GM21447 (cell line): ENCODE measurements around the gene MAGEC3.
"Not testable (repeated sequence)": the region's sequence is repeated elsewhere in the genome, so short reads cannot be mapped to it uniquely, and the experiment has no call there.

Experiments used
- ATAC-seq: cut with Tn5 transposase; IDR thresholded peaks from one replicate; pipeline ENCODE4 v1.9.1; 2021; ENCODE audit not compliant: unreplicated experiment

MAGEC3 gene, protein sequence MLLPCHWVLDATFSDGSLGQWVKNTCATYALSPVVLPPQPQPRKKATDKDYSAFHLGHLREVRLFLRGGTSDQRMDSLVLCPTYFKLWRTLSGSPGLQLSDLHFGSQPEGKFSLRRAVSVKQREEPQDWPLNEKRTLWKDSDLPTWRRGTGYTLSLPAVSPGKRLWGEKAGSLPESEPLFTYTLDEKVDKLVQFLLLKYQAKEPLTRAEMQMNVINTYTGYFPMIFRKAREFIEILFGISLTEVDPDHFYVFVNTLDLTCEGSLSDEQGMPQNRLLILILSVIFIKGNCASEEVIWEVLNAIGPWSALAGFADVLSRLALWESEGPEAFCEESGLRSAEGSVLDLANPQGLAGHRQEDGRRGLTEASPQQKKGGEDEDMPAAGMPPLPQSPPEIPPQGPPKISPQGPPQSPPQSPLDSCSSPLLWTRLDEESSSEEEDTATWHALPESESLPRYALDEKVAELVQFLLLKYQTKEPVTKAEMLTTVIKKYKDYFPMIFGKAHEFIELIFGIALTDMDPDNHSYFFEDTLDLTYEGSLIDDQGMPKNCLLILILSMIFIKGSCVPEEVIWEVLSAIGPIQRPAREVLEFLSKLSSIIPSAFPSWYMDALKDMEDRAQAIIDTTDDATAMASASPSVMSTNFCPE

GRCh38 chrX:141838016-141838415, at the start of gene MAGEC3:
MAGEC3 (plus strand) TSS chrX:141838316; CDS start chrX:141838316, 0 bp downstream.
- no peak for ATAC-seq

- ATAC-seq: no peak
Measured at GRCh38 chrX:141791856-141792255, 46.3 kb upstream of the MAGEC3 start.

- ATAC-seq: no peak
Measured at GRCh38 chrX:141811438-141811837, 26.7 kb upstream of the MAGEC3 start.

DNA sequence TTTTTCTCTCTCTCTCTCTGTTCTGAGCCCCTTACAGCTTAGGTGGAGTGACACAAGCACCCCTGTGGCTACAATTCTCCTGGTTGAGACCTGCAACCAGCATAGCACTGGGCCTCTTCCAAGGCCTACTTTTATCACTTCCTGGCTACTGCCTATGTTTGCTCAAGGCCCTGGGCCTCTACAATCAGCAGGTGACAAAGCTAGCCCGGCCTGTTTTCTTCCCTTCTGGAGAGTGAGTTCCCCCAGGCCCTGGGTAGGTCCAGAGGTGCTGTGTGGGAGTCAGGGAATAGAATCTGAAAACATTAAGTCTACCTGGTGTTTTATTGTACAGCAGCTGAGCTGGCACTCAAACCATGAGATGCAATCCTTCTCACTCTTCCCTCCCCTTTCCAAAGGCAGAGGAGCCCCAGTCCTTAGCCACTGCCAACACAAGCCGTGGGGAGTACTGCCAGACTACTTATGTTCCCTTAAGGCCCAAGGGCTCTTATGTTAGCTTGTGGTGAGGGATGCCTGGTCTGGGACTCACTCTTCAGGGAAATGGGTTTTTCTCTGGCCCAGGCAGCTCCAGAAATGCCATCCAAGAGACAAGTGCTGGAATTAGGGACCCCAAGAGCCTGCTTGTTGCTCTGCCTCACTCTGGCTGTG, 23.8 kb upstream of the MAGEC3 start:
- ATAC-seq: no peak

DNA sequence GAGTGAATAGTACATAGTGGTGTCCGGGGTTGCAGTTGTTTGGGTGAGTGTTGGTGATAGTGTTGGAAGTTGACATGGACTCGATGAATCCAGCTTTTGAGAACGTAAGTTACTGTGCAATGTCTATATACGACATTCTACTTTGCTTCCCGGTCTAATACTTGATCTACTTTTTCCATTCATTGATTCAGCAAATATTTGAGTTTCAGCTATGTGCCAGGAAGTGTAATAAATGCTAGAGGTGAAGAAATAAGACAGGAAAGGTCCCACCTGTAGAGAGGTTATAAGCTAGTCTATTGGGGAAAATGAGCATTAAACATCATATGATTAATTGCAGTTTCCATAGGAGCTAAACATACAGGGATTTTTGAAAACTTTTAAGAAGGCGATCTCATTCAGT, 22.2 kb upstream of the MAGEC3 start:
- no peak for ATAC-seq

GRCh38 chrX:141832247-141832646, 5.9 kb upstream of the MAGEC3 start:
- ATAC-seq: no peak

DNA sequence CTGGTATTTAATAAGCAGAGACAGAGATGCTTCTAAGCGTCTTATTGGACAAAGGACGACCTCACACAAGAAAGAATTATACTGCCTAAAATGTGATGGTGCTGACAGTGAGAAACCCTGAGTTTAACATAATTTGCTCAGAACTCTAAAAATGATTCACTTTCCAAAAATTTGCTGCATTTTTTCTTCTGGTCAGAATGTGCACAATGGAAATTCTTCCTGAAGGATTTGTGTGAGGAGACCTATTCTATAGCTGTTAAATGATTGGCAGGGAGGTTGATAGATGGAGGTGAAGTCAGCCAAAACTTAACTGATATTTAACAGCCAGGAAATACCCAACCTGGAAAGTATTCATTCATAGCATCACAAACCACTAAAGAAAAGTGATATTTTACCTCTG, 1.7 kb downstream of the MAGEC3 start:
- no peak for ATAC-seq

GRCh38 chrX:141857479-141857878, 19.4 kb downstream of the MAGEC3 start:
- ATAC-seq: no peak

DNA sequence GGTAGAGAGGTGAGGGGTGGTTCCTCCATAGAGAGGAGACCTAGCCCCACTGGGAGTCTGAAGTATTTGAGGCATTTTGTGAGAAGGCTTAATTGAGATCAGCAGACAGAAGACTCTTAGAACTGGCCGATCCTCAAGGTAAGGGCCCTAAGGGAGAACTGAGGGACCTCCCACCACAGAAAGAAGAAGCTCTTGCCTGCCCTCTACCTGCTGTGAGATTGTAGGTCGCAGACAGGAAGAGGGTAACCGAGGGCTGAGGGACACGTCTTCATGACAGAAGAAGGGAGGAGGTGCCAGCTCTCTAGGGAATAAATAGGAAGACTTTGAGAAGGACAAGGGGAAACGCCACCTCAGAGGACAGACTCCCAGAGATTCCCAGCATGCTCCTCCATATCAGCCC, 41.5 kb downstream of the MAGEC3 start:
- ATAC-seq: no peak

DNA sequence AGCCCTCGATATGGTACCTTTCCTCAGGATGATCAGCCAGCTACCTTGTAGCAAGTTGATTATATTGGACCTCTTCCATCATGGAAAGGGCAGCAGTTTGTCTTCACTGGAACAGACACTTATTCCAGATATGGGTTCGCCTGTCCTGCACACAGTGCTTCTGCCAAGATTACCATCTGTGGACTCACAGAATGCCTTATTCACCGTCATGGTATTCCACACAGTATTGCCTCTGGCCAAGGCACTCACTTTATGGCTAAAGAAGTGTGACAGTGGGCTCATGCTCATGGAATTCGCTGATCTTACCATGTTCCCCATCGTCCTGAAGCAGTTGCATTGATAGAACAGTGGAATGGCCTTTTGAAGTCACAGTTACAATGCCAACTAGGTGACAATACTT, 50.7 kb downstream of the MAGEC3 start:
- ATAC-seq: not testable (repeated sequence)

DNA sequence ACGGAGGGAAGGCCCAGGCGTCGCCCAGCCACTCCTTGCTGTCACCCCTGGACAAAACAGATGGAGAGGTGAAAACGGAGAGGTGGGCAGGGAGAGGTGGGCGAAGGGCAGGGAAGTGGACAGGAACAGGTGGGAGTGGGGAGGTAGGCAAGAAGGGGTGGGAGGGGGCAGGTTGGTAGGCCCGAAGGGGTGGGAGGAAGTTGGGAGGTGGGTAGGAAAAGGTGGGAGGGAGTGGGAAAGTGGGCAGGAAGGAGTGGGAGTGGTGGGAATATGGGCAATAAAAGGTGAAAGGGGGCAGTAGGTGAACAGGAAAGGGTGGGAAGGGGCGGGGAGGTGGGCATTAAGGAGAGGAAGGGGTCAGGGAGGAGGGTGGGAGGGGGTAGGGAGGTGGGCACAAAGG, 56.6 kb downstream of the MAGEC3 start:
- ATAC-seq: no peak

- ATAC-seq: no peak
Measured at GRCh38 chrX:141897690-141898089, 59.6 kb downstream of the MAGEC3 start.

- no peak for ATAC-seq
Measured at GRCh38 chrX:141902366-141902765, 64.2 kb downstream of the MAGEC3 start.

GRCh38 chrX:141903400-141904155, 65.5 kb downstream of the MAGEC3 start, which contains the start of gene MAGEC1:
MAGEC1 (plus strand) TSS chrX:141903894; CDS start chrX:141905073, 1,179 bp downstream.
- no peak for ATAC-seq

DNA sequence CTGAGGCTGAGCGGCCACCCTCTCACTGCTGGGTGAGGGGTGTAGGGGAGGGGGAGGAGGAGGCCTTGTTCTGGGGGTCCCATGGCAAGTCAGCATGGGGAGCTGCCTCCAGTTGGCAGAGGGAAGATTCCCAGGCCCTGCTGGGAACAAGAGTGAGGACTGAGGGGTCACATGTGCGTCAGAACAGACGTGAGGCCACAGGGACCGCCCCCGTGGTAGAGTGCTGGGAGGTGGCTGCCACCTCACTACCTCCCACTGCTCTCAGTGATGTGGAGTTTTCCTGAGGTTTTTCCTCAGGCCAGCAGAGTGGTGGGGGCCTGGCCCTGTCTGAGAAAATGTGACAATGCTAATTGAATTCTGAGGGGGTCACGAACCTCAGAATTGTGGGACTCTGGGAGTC, 66.1 kb downstream of the MAGEC3 start:
- no peak for ATAC-seq

DNA sequence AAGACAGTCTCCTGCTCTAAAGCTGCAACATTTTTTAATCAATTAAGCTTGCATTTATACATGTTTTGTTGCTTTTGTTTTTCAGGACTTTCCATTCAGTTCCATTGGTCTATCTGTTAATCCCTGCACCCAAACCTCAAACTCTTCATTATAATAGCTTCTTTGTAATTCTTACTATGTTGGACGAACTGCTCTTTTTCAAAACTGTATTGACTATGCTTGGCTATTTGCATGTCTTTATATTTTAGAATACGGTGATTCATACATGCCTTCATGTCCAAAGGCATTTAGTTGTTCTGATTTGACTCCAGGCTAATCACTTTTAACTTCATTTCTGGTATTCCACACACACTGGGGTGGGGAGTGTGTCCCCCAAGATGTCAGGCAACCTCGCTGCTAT, 79.7 kb downstream of the MAGEC3 start:
- no peak for ATAC-seq

- no peak for ATAC-seq
Measured at GRCh38 chrX:141924293-141924692, 86.2 kb downstream of the MAGEC3 start.

DNA sequence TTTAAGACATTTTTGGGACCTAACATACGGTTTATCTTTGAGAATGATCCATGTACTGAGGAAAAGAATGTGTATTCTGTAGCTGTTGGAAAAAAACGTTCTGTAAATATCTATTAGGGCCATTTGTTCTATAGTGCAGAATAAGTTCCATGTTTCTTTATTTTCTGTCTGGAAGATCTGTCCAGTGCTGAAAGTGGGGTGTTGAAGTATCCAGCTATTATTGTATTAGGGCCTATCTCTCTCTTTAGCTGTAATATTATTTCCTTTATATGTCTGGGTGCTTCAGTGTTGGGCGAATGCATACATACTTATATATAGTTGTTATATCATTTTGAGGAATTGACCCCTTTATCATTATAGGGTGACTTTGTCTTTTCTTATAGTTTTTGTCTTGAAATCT, 90.3 kb downstream of the MAGEC3 start:
- no peak for ATAC-seq

DNA sequence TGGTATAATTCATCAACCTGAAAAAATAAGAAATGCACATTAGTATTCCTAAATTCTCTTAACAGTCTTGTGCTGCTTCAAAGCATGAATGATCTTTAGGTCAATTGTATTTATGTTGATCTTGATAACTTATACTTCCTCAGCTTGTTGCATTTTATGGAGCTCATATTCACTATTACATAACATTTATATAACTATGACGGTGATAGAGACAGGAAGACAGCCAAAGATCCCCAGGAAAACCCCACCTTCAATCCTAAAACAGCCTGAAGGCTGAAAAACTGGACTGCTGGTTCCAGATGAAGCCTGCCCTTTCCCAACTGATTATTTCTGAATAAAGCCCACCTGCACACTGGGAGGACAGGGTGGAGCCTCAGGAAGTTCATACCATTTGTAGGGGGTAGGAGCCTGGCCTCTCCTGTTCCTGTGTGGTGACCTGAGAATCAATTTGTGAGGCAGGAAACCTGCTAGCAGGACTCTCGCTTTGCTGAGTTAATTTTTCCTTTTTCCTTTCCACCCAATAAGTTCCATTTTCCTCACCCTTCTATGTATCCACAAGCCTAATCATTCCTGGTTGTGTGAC, 96.0 kb downstream of the MAGEC3 start:
- ATAC-seq: no peak

GRCh38 chrX:141935645-141936044, 97.5 kb downstream of the MAGEC3 start:
- ATAC-seq: no peak

DNA sequence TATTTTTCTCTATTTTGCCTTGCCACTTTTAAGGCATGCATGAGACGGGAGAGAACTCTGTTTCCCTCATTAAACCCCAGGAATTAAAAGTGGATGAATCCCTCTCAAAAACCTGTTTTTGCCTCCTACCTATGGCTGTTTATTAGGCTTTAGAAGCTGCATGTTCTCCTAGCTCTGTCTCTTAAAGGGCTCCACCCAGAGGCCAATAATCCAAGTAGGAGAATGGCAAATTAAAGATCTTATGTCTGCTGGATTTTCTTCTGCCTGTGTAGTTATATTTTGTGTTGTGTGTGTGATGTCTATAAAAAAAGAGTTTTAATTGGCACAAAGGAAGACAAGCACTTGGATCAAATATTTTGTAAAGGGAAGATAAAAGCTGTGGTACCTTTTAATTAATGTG, 98.0 kb downstream of the MAGEC3 start:
- no peak for ATAC-seq
